GM23338 (cell line): Measurements from ENCODE around the gene POLR1E. TPM values are rescaled to one million over a fixed set of nuclear protein-coding genes. Genes with fewer than 3 reads are reported as not detected.
"Not testable (repeated sequence)": the region's sequence is repeated elsewhere in the genome, so short reads cannot be mapped to it uniquely, and the experiment has no call there.

Experiments
- ATAC-seq: fragments of 200-7000 bp; cut with Tn5 transposase; 3 replicates; pipeline ENCODE4 v1.9.1; 2020
- DNase-seq: peaks from one replicate; pipeline ENCODE4 v3.0.0-alpha.2; 2015; ENCODE audit warnings: low spot score
- H2AFZ ChIP-seq: fragments of 200-600 bp; sonication (generic); 2 replicates; pipeline ENCODE4 v1.8.0; 2016; ENCODE audit warnings: antibody characterized with exemption, mild to moderate bottlenecking, moderate library complexity
- H3F3A ChIP-seq: fragments of 200-600 bp; sonication (generic); replicated peaks from 2 replicates; pipeline ENCODE4 v1.8.0; 2017; ENCODE audit warnings: antibody characterized with exemption, mixed run types, low read depth
- H3K27ac ChIP-seq: fragments of 200-600 bp; sonication (generic); 2 replicates; pipeline ENCODE4 v1.6.1; 2016; ENCODE audit warnings: low read depth
- H3K27me3 ChIP-seq: fragments of 200-600 bp; sonication (generic); 2 replicates; pipeline ENCODE4 v1.8.0; 2016; ENCODE audit warnings: mild to moderate bottlenecking, mixed run types, moderate library complexity; ENCODE audit not compliant: insufficient read depth
- H3K36me3 ChIP-seq: fragments of 200-600 bp; sonication (generic); 2 replicates; pipeline ENCODE4 v1.8.0; 2016; ENCODE audit warnings: mild to moderate bottlenecking; ENCODE audit not compliant: insufficient read depth
- H3K4me1 ChIP-seq: fragments of 200-600 bp; sonication (generic); 2 replicates; pipeline ENCODE4 v1.8.0; 2016; ENCODE audit warnings: mild to moderate bottlenecking, moderate library complexity; ENCODE audit not compliant: insufficient read depth
- H3K4me2 ChIP-seq: fragments of 200-600 bp; sonication (generic); 2 replicates; pipeline ENCODE4 v1.7.1; 2017; ENCODE audit warnings: mixed run types
- H3K4me3 ChIP-seq: fragments of 200-600 bp; sonication (generic); 2 replicates; pipeline ENCODE4 v1.6.1; 2016; ENCODE audit warnings: mixed run types
- H3K79me2 ChIP-seq: fragments of 200-600 bp; sonication (generic); replicated peaks from 2 replicates; pipeline ENCODE4 v1.8.0; 2017; ENCODE audit warnings: mild to moderate bottlenecking; ENCODE audit not compliant: insufficient read depth
- H3K9me2 ChIP-seq: fragments of 200-600 bp; sonication (generic); 2 replicates; pipeline ENCODE4 v1.8.0; 2017; ENCODE audit not compliant: insufficient read depth
- H4K20me1 ChIP-seq: fragments of 200-600 bp; sonication (generic); replicated peaks from 2 replicates; pipeline ENCODE4 v1.8.0; 2017; ENCODE audit warnings: mild to moderate bottlenecking; ENCODE audit not compliant: insufficient read depth
- H3K27ac Mint-ChIP-seq: 2 replicates; pipeline ENCODE4 v1.8.0; 2020; ENCODE audit warnings: inconsistent platforms, mild to moderate bottlenecking, moderate library complexity, mixed read lengths
- H3K27me3 Mint-ChIP-seq: 3 replicates; pipeline ENCODE4 v1.8.0; 2022; ENCODE audit warnings: low read depth, mild to moderate bottlenecking, moderate library complexity, mixed read lengths, inconsistent platforms; ENCODE audit not compliant: insufficient read depth, poor library complexity
- H3K36me3 Mint-ChIP-seq: 3 replicates; pipeline ENCODE4 v1.8.0; 2021; ENCODE audit warnings: low read depth, mild to moderate bottlenecking, inconsistent platforms, moderate library complexity, mixed read lengths
- H3K4me1 Mint-ChIP-seq: 3 replicates; pipeline ENCODE4 v1.8.0; 2020; ENCODE audit warnings: mild to moderate bottlenecking, inconsistent platforms, mixed read lengths
- H3K4me3 Mint-ChIP-seq: 3 replicates; pipeline ENCODE4 v1.8.0; 2021; ENCODE audit warnings: moderate library complexity, mild to moderate bottlenecking, inconsistent platforms, mixed read lengths
- H3K9me3 Mint-ChIP-seq: 3 replicates; pipeline ENCODE4 v1.8.0; 2020; ENCODE audit warnings: moderate library complexity, mild to moderate bottlenecking, inconsistent platforms, mixed read lengths
- EZH2 ChIP-seq: fragments of 200-600 bp; sonication (generic); IDR thresholded peaks from one replicate; pipeline ENCODE4 v1.8.0; 2017; ENCODE audit warnings: antibody characterized with exemption, mild to moderate bottlenecking, low read depth; ENCODE audit not compliant: unreplicated experiment
- NANOG ChIP-seq: IDR thresholded peaks from 2 replicates; pipeline ENCODE4 v1.6.1; 2016; ENCODE audit warnings: antibody characterized with exemption, borderline replicate concordance
- ZNF331 ChIP-seq: fragments of 250-450 bp; sonication (Bioruptor Pico); IDR thresholded peaks from 2 replicates; pipeline ENCODE4 v1.5.0; 2020; ENCODE audit warnings: low read depth, mild to moderate bottlenecking, moderate library complexity
- polyA plus RNA-seq: library from polyadenylated mRNA; unstranded; fragments of >200 nt; fragmentation: Nextera tagmentation; extraction: Ambion mirVana; gene quantifications from 2 replicates; pipeline ENCODE4 v1.2.1, GENCODE V29; 2016
- total RNA-seq: library from RNA; depleted of rRNA; stranded (reverse); fragments of >200 nt; shearing (Covaris generic); gene quantifications from 2 replicates; pipeline ENCODE4 v1.2.3, GENCODE V29; 2014
- TF ChIP-seq, protein P1 (sequence below): fragments of 250-450 bp; sonication (Bioruptor Pico); IDR thresholded peaks from 2 replicates; pipeline ENCODE4 v1.5.0; 2020; ENCODE audit warnings: mild to moderate bottlenecking, moderate library complexity
- TF ChIP-seq, protein P2 (sequence below): IDR thresholded peaks from 2 replicates; pipeline ENCODE4 v1.6.1; 2016; ENCODE audit warnings: antibody characterized with exemption

Gene POLR1E
- total and polyA plus RNA-seq, 2 experiments from 2014 or later, result 19.2 to 45.5 TPM

DNA sequence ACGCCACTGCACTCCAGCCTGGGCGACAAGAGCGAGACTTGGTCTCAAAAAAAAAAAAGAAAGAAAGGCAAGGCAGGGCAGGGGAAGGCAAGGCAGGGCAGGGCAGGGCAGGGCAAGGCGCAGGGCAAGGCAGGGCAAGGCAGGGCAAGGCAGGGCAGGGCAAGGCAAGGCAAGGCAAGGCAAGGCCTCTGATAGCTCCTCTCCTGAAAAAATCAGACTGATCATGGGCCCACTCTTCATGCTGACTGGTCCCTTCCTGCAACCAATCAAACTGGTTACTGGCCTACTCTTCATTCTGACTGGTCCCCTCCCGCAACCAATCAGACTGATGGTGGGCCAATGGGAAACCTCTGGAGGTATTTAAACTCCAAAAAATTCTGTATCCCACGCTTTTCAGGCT is 17.1 kb upstream of the POLR1E start (continued):
- TF ChIP-seq, protein P1, sequence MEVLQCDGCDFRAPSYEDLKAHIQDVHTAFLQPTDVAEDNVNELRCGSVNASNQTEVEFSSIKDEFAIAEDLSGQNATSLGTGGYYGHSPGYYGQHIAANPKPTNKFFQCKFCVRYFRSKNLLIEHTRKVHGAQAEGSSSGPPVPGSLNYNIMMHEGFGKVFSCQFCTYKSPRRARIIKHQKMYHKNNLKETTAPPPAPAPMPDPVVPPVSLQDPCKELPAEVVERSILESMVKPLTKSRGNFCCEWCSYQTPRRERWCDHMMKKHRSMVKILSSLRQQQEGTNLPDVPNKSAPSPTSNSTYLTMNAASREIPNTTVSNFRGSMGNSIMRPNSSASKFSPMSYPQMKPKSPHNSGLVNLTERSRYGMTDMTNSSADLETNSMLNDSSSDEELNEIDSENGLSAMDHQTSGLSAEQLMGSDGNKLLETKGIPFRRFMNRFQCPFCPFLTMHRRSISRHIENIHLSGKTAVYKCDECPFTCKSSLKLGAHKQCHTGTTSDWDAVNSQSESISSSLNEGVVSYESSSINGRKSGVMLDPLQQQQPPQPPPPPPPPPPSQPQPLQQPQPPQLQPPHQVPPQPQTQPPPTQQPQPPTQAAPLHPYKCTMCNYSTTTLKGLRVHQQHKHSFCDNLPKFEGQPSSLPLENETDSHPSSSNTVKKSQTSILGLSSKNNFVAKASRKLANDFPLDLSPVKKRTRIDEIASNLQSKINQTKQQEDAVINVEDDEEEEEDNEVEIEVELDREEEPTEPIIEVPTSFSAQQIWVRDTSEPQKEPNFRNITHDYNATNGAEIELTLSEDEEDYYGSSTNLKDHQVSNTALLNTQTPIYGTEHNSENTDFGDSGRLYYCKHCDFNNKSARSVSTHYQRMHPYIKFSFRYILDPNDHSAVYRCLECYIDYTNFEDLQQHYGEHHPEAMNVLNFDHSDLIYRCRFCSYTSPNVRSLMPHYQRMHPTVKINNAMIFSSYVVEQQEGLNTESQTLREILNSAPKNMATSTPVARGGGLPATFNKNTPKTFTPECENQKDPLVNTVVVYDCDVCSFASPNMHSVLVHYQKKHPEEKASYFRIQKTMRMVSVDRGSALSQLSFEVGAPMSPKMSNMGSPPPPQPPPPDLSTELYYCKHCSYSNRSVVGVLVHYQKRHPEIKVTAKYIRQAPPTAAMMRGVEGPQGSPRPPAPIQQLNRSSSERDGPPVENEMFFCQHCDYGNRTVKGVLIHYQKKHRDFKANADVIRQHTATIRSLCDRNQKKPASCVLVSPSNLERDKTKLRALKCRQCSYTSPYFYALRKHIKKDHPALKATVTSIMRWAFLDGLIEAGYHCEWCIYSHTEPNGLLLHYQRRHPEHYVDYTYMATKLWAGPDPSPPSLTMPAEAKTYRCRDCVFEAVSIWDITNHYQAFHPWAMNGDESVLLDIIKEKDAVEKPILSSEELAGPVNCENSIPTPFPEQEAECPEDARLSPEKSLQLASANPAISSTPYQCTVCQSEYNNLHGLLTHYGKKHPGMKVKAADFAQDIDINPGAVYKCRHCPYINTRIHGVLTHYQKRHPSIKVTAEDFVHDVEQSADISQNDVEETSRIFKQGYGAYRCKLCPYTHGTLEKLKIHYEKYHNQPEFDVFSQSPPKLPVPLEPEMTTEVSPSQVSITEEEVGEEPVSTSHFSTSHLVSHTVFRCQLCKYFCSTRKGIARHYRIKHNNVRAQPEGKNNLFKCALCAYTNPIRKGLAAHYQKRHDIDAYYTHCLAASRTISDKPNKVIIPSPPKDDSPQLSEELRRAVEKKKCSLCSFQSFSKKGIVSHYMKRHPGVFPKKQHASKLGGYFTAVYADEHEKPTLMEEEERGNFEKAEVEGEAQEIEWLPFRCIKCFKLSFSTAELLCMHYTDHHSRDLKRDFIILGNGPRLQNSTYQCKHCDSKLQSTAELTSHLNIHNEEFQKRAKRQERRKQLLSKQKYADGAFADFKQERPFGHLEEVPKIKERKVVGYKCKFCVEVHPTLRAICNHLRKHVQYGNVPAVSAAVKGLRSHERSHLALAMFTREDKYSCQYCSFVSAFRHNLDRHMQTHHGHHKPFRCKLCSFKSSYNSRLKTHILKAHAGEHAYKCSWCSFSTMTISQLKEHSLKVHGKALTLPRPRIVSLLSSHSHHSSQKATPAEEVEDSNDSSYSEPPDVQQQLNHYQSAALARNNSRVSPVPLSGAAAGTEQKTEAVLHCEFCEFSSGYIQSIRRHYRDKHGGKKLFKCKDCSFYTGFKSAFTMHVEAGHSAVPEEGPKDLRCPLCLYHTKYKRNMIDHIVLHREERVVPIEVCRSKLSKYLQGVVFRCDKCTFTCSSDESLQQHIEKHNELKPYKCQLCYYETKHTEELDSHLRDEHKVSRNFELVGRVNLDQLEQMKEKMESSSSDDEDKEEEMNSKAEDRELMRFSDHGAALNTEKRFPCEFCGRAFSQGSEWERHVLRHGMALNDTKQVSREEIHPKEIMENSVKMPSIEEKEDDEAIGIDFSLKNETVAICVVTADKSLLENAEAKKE (CRISPR knock-in tag), result no peak
- TF ChIP-seq ZNF331 (CRISPR knock-in tag) (no peak), NANOG (no peak)
- TF ChIP-seq, protein P2, sequence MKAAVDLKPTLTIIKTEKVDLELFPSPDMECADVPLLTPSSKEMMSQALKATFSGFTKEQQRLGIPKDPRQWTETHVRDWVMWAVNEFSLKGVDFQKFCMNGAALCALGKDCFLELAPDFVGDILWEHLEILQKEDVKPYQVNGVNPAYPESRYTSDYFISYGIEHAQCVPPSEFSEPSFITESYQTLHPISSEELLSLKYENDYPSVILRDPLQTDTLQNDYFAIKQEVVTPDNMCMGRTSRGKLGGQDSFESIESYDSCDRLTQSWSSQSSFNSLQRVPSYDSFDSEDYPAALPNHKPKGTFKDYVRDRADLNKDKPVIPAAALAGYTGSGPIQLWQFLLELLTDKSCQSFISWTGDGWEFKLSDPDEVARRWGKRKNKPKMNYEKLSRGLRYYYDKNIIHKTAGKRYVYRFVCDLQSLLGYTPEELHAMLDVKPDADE, result no peak

- no peaks in the 10 kb centered on the region for H3K27me3 ChIP-seq
- no peak overlapping the region for H3K4me3 ChIP-seq
- no peaks in the 10 kb centered on the region for H3K79me2 ChIP-seq
- Mint-ChIP-seq H3K27ac (peak overlapping the region; percentile 98), H3K27me3 (peaks cover 13% of the 10 kb centered on the region), H3K36me3 (peaks cover 23% of the 10 kb centered on the region; the same call in 2 of the 3 replicates), H3K4me1 (peaks cover 16% of the 10 kb centered on the region), H3K9me3 (peaks cover 33% of the 10 kb centered on the region), H3K4me3 (peak overlapping the region; percentile 48; the same call in 2 of the 3 replicates)
- H3K4me1 ChIP-seq, result peaks cover 8% of the 10 kb centered on the region
- peaks cover 9% of the 10 kb centered on the region for H3F3A ChIP-seq
- peak overlapping the region; percentile 89 for H3K27ac ChIP-seq
- DNase-seq (peak; percentile 95), ATAC-seq (peak; percentile 89)
- no peaks in the 10 kb centered on the region for H4K20me1 ChIP-seq
- no peak overlapping the region for H2AFZ ChIP-seq
- 0 out of 2 replicates have a peak, but pooled peaks cover 6% of the 10 kb centered on the region for H3K9me2 ChIP-seq
- H3K4me2 ChIP-seq, result peak overlapping the region; percentile 6; the same call in 1 of the 2 replicates
- TF ChIP-seq, protein P2, result peak; percentile 48; the same call in 1 of the 2 replicates
- no peak for TF ChIP-seq EZH2
- no peaks in the 10 kb centered on the region for H3K36me3 ChIP-seq
These were observed 13.6 kb upstream of the POLR1E start for GRCh38 chr9:37471942-37472684.

DNA sequence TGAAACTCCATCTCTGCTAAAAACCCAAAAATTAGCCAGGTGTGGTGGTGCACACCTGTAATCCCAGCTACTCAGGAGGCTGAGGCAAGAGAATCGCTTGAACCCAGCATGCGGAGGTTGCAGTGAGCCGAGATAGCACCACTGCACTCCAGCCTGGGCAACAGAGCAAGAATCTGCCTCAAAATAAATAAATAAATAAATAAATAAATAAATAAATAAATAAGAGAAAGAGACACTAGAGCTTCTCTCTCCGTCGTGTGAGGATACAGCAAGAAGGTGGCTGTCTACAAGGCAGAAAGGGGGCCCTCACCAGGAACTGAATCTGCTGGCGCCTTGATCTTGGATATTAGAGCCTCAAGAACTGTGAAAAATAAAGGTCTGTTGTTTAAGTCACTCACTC is 11.8 kb upstream of the POLR1E start:
- H3K4me3 ChIP-seq, H3K27ac ChIP-seq, H2AFZ ChIP-seq, H3K4me1 ChIP-seq, H3K4me3 Mint-ChIP-seq, DNase-seq, H3K27ac Mint-ChIP-seq, H3K27me3 ChIP-seq, H3K9me2 ChIP-seq, H3K79me2 ChIP-seq, H3K36me3 ChIP-seq, H3F3A ChIP-seq, ATAC-seq, H3K4me2 ChIP-seq, H4K20me1 ChIP-seq: not testable (repeated sequence)
- Mint-ChIP-seq H3K27me3 (peaks cover 11% of the 10 kb centered on the region), H3K36me3 (peaks cover 23% of the 10 kb centered on the region; the same call in 2 of the 3 replicates), H3K4me1 (peaks cover 21% of the 10 kb centered on the region), H3K9me3 (peaks cover 33% of the 10 kb centered on the region)
